SU-DHL-6 (cell line): ENCODE measurements around the gene TRNP1.

Experiments used
- EZH2phosphoT487 ChIP-seq: fragments of 200-600 bp; sonication (generic), shearing (Covaris generic); conservative IDR thresholded peaks from 2 replicates; pipeline ENCODE4 v1.6.1; 2018; ENCODE audit warnings: mild to moderate bottlenecking, antibody characterized with exemption, low read length, moderate library complexity, mixed read lengths
- TF ChIP-seq, protein P1 (sequence below): fragments of 200-600 bp; sonication (generic); IDR thresholded peaks from one replicate; pipeline ENCODE4 v1.5.1; 2017; ENCODE audit warnings: antibody characterized with exemption, mild to moderate bottlenecking, low read length, moderate library complexity; ENCODE audit not compliant: insufficient read depth, poor library complexity, severe bottlenecking

DNA sequence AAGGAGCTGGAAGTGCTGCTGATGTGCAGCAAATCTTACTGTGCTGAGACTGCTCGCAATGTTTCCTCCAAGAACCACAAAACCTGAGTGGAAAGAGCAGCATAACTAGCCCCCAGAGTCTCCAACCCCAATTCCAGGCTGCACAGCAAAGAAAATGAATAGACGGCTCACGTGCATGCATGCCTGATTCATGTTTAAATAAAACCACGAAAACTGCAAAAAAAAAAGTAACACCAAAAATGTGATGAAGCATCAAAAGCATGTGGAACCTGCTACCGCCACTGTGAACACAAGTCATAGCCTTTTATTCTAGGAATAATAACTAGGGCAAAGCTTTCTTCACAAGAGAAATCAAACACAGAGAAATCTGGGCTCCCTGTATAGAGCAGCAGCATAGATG is 9.6 kb upstream of the TRNP1 start:
- TF ChIP-seq, protein P1, sequence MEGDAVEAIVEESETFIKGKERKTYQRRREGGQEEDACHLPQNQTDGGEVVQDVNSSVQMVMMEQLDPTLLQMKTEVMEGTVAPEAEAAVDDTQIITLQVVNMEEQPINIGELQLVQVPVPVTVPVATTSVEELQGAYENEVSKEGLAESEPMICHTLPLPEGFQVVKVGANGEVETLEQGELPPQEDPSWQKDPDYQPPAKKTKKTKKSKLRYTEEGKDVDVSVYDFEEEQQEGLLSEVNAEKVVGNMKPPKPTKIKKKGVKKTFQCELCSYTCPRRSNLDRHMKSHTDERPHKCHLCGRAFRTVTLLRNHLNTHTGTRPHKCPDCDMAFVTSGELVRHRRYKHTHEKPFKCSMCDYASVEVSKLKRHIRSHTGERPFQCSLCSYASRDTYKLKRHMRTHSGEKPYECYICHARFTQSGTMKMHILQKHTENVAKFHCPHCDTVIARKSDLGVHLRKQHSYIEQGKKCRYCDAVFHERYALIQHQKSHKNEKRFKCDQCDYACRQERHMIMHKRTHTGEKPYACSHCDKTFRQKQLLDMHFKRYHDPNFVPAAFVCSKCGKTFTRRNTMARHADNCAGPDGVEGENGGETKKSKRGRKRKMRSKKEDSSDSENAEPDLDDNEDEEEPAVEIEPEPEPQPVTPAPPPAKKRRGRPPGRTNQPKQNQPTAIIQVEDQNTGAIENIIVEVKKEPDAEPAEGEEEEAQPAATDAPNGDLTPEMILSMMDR, result no peak
- TF ChIP-seq EZH2phosphoT487, result no peak
